HG03060 (cell line): ENCODE results near the gene LRRC61.
"Not testable (repeated sequence)": the region's sequence is repeated elsewhere in the genome, so short reads cannot be mapped to it uniquely, and the experiment has no call there.

Source experiments
- ATAC-seq: cut with Tn5 transposase; IDR thresholded peaks from one replicate; pipeline ENCODE4 v1.9.1; 2021; ENCODE audit warnings: low read depth, moderate number of reproducible peaks; ENCODE audit not compliant: unreplicated experiment

Gene LRRC61

GRCh38 chr7:150322833-150323681, at the start of gene LRRC61, which contains the start of gene ACTR3C:
Gene LRRC61, plus strand, starts transcription at chr7:150323355. Its CDS starts 13,507 bp downstream, at chr7:150336862.
Gene ACTR3C, minus strand, starts transcription at chr7:150323545. Its CDS starts 28,249 bp downstream, at chr7:150295296.
- no peak for ATAC-seq

GRCh38 chr7:150276132-150276695, 46.9 kb upstream of the LRRC61 start:
- ATAC-seq: not testable (repeated sequence)

- ATAC-seq: not testable (repeated sequence)
Measured at GRCh38 chr7:150278383-150278782, 44.8 kb upstream of the LRRC61 start.

GRCh38 chr7:150281681-150282403, 41.3 kb upstream of the LRRC61 start:
- ATAC-seq: not testable (repeated sequence)

- ATAC-seq: not testable (repeated sequence)
Measured at GRCh38 chr7:150283111-150283510, 40.0 kb upstream of the LRRC61 start.

GRCh38 chr7:150283608-150284007, 39.5 kb upstream of the LRRC61 start:
- not testable (repeated sequence) for ATAC-seq

- not testable (repeated sequence) for ATAC-seq
Measured at GRCh38 chr7:150285849-150286754, 37.1 kb upstream of the LRRC61 start.

GRCh38 chr7:150287815-150288214, 35.3 kb upstream of the LRRC61 start:
- ATAC-seq: not testable (repeated sequence)

- ATAC-seq: not testable (repeated sequence)
Measured at GRCh38 chr7:150288816-150289215, 34.3 kb upstream of the LRRC61 start.

- not testable (repeated sequence) for ATAC-seq
Measured at GRCh38 chr7:150290317-150290716, 32.8 kb upstream of the LRRC61 start.

- ATAC-seq: not testable (repeated sequence)
Measured at GRCh38 chr7:150295027-150295426, 28.1 kb upstream of the LRRC61 start.

GRCh38 chr7:150295614-150296013, 27.5 kb upstream of the LRRC61 start:
- ATAC-seq: not testable (repeated sequence)

GRCh38 chr7:150296802-150297201, 26.4 kb upstream of the LRRC61 start:
- ATAC-seq: not testable (repeated sequence)

- not testable (repeated sequence) for ATAC-seq
Measured at GRCh38 chr7:150297978-150298377, 25.2 kb upstream of the LRRC61 start.

GRCh38 chr7:150302908-150303310, 20.2 kb upstream of the LRRC61 start:
- not testable (repeated sequence) for ATAC-seq

- ATAC-seq: not testable (repeated sequence)
Measured at GRCh38 chr7:150304499-150305258, 18.5 kb upstream of the LRRC61 start.

- ATAC-seq: not testable (repeated sequence)
Measured at GRCh38 chr7:150305259-150305902, 17.8 kb upstream of the LRRC61 start.

GRCh38 chr7:150305903-150306284, 17.3 kb upstream of the LRRC61 start:
- ATAC-seq: not testable (repeated sequence)

- ATAC-seq: not testable (repeated sequence)
Measured at GRCh38 chr7:150306377-150306776, 16.8 kb upstream of the LRRC61 start.
